Stimulated activated CD4-positive, alpha-beta T cell treated with anti-CD3 and anti-CD28 coated beads, Interleukin-12 subunit alpha, Interleukin-12 subunit beta, amount 100 ng/mL, for 24 hours (primary cell): Measurements from ENCODE around the gene TSHZ1.

Experiments
- DNase-seq, 2 experiments: peaks; one replicate each; pipeline ENCODE4 v3.0.0-alpha.2; 2020; ENCODE audit warnings: low read depth in 2 of 2

The TSHZ1 gene

DNA sequence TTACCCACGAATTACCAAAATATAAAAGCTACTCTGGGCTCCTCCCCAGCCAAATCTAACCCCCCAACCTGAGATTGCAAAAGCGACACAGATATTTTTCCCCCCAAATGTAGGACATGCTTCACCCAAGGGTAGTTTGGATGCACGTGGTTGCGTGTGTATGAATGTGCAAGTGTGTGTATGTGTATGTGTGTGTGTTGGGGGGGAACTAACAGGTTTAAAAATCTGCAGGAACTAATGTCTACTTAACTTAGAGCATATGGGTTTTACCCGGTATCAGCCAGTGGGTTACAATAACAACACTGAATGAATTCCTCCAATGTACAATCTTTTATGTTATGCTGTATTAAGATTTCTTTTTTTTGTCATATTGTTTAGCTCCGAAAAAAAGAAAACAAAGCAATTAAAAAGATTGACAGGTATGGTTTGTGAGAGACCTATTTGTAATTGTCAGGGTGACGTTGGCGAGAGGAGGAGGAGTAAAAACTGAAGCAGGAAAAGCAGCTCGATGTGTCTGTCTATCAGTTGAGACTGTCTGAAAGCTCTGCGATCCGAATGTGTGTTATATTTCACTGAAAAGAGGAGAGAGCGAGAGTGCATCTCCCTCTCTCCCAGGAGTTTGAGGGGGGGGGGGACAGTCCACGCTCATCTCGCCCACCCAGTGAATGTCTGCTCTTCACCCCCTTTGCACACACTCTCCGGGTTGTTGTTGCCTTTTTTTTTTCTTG lies at the start of gene TSHZ1:
Gene TSHZ1 (plus strand): TSS at position 524 of the 728 bp plus-strand sequence. CDS start 1,080 bp downstream, outside the sequence.
- DNase-seq, result no peak

DNA sequence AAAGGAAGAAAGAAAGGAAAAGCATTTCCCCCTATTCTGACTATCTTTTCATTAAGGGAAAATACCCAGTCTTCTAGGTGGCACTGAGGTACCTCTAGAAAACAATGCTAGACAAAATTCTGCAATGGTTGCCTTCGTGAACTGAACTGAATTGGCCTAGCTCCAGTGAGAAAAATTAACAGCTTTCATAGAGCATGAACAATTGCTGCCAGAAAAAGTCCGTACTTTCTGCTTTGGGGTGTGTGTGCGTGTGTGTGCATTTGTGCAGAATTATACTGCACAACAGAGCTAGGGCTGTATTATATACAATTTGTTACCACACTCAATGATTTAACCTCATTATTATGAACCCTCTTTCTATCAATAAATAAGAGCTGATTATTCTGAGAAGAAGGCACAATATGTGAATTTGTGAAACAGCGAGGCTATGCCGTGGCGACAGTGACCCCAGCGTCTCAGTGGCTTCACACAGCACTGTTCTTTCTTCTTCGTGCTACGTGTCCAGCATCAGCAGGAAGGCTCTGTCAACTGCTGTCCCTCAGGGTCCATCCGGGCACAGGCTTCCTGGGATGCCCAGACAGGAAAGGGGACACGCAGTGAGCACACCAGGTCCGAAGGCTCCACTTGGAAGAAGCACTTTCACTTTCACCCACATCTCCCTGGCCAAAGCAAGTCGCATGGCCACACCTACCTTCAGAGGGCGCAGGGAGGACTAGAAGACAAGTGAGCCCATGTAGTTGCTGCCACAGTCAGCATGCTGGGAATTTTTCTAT lies 49.2 kb upstream of the TSHZ1 start:
- no peak for DNase-seq

- no peak for DNase-seq
These were observed 48.1 kb upstream of the TSHZ1 start for GRCh38 chr18:75162467-75162866.

GRCh38 chr18:75162978-75163377 lies 47.6 kb upstream of the TSHZ1 start:
- DNase-seq, result no peak

DNA sequence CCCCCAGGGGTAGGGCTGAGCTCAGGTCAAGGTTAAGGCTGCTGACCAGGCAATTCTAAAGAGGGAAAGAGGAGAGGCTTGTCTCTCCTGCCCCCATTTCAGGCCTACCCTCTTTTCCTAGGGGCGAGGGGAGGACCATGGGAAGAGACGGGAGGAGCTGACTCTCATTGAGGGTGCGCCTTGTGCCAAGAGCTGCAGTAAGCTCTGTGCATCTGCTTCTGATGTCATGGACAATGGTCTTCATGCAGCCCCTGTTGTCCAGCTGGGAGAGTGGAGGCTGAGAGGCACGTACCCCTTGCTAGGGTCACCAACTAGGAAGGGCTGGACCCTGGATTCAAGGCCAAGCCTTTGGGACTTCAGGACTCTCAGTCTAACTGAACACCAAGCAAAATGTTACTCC lies 46.9 kb upstream of the TSHZ1 start:
- DNase-seq, result no peak

- no peak for DNase-seq
These were observed 46.1 kb upstream of the TSHZ1 start for GRCh38 chr18:75164479-75164878.

DNA sequence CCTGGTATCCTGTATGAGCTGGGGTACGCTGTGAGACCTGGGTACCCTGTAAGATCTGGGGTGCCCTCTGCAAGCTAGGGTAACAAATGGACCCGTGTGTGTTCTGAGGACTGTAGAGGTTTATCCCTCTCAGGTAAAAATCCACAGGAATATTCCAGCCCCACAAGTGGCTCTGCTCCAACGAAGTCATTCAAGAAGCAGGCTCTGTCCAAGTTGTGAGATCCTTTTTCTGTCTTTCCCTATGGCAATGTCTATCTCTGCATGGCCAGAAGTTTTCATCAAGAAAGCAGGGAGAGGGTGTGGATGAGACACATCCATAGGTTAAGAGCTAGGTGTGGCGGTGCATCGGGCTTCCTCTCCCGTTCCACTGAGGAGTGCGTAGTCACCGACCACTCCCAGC lies 44.7 kb upstream of the TSHZ1 start:
- no peak for DNase-seq

DNA sequence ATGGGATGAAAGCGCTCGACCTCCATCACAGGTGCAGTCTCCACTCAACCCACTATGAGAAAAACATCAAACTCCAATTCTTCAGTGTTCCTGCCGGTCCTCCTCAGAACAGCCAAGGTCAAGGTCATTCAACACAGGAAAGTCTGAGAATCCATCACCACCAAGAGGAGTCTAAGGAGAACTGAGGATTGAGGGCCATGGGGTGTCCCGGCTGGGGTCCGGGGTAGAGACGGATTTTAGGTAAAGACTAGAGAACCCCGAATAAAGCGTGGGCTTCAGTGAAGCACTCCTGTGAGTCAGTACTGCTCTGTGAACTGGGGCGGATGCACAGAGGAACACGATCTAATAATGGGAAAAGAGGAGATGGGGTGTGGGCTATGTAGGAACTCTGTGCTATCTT lies 43.5 kb upstream of the TSHZ1 start:
- DNase-seq, result no peak

- no peak for DNase-seq
These were observed 42.6 kb upstream of the TSHZ1 start for GRCh38 chr18:75167759-75168618.

DNA sequence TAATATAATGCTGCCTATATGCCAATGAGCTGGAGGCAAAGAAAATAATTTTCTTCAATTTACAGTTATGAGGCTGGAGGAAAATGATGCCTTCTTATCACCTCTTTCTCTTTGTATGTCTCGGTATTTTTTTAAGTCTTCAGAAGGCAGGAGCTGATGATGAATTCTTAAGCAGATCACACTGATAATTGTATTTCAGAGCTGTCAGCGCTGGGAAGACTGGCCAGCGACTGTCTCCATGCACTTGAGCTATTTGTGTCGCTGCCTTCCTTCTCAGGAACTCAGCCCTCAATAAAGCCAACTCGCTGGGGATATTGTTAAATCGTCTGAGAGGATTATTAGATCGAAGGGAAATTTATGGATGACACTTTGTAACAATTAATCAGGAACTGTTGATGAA lies 42.0 kb upstream of the TSHZ1 start:
- no peak for DNase-seq

GRCh38 chr18:75169411-75169810 lies 41.2 kb upstream of the TSHZ1 start:
- no peak for DNase-seq

- DNase-seq, result no peak
These were observed 40.4 kb upstream of the TSHZ1 start for GRCh38 chr18:75170022-75170789.

DNA sequence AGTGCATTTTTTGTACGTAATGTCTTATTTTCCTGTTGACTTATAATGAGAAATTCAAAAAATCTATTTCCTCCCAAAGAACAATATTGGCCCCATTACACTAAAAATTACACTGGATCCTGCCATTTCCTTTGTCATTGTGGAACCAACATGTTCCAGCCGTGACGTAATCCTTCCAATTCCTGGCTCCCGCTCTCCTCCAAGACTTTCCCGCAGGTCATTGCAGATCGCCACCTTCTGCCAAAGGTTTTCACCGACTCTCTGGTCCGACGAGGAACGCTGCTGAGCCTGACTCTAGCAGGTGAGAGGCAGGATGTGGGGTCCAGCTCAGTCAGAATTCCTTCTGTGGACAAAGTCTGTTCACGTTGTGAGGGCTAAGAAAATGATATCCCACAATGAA lies 39.7 kb upstream of the TSHZ1 start:
- DNase-seq, result no peak

GRCh38 chr18:75172299-75173124 lies 38.1 kb upstream of the TSHZ1 start:
- no peak for DNase-seq

DNA sequence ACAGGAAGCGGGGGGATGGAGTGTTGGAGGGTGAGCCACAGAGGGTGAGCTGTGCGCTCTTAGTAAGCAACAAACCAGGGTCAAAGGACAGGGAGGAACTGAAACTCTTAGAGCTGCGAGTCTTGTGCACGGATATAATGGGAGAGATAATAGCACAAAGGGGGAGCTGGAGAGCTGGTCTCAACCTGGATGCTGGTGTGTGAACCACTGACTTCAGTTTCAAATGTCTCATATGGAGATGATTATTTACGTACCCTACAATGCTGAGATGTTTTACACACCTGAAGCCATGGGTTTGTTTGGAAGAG lies 37.5 kb upstream of the TSHZ1 start:
- no peak for DNase-seq

DNA sequence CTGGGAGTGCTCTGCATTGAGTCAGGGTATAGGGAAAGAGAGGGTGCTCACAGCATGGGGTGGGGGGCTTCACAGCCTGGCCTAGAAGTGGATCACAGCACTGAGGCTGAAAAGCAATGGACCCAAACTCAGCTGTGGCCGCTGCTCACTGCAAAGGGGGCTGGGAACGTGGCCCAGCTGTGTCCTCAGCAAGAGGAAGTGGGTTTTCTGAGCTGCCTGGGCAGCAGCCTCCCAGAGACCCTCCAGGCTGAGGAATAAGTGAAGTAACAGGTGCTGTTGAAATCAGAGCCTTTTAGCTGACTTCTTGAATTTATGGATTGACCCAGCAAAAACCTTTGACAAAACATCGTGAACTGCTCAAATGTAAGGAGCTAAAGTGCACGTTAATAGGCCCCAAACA lies 36.9 kb upstream of the TSHZ1 start:
- no peak for DNase-seq

- DNase-seq, result no peak
These were observed 33.7 kb upstream of the TSHZ1 start for GRCh38 chr18:75176849-75177248.

DNA sequence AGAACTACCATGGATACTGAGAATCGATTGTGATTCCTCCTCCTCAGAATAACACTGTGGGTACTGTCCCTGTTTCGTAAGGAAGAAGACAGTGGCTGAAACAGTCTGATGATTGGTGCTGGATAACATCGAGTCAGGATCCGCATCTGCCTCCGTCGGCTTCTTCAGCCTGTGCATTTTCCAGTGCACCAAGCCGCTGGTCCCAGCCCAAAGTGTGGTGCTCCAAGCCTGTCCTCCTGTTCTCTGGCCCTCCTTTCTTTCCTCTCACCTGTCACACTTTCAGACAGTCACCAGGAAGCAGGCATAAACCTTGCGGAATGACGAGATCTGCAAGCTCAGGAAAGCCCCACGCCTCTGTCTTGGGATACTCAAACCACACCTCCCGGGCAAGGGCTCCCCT lies 32.2 kb upstream of the TSHZ1 start:
- DNase-seq, result no peak

- no peak for DNase-seq
These were observed 30.6 kb upstream of the TSHZ1 start for GRCh38 chr18:75179819-75180600.

DNA sequence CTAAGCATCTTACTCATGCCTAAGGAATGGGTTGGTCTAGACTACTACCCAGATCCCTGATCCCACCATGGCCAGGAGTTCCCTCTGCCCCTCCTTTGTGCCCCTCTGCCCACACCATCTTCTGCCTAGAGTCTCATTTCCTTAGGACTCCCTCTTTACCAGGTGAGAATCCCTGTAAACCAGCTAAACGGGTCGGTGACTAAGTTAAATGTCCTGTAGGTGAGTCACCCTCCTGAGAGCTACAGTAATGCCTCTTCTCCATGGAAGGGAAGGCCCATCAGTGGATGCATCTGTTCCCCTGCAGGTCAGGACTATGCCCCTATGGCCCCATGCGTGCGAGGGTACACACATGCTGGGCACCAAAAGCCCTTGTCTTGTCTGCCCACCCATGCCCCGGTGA lies 27.1 kb upstream of the TSHZ1 start:
- DNase-seq, result no peak
